CD4-positive, alpha-beta T cell treated with Interleukin-1 beta for 1 hour (primary cell): ENCODE results near the gene EXOC3L1.

Source experiments
- DNase-seq, 2 donors: peaks; one replicate each; pipeline ENCODE4 v3.0.0-alpha.2; 2020 to 2022

Gene EXOC3L1

GRCh38 chr16:67180166-67180565 lies 9.8 kb downstream of the EXOC3L1 start:
- DNase-seq = no peak

- DNase-seq = no peak
Measured at GRCh38 chr16:67179421-67180080, 10.4 kb downstream of the EXOC3L1 start.

- peak; percentile 63 to 76 for DNase-seq
Measured at GRCh38 chr16:67177743-67178699, 11.9 kb downstream of the EXOC3L1 start.

- DNase-seq = no peak
Measured at GRCh38 chr16:67176662-67177061, 13.3 kb downstream of the EXOC3L1 start.

GRCh38 chr16:67174706-67175231 lies 15.2 kb downstream of the EXOC3L1 start:
- no peak for DNase-seq

- DNase-seq = peak; percentile 75 to 76
Measured at GRCh38 chr16:67173808-67174705, 15.9 kb downstream of the EXOC3L1 start.

GRCh38 chr16:67173323-67173722 lies 16.6 kb downstream of the EXOC3L1 start:
- DNase-seq = no peak

GRCh38 chr16:67170949-67171649 lies 18.8 kb downstream of the EXOC3L1 start:
- DNase-seq = no peak

GRCh38 chr16:67170168-67170948 lies 19.6 kb downstream of the EXOC3L1 start, which contains the start of gene NOL3:
TSS of gene NOL3 (plus strand) at chr16:67170538.
- peak in 1 of 2 donors; percentile 43 for DNase-seq

GRCh38 chr16:67169642-67170167 lies 20.2 kb downstream of the EXOC3L1 start:
- peak in 1 of 2 donors; percentile 44 for DNase-seq

- DNase-seq = no peak
Measured at GRCh38 chr16:67169011-67169451, 20.9 kb downstream of the EXOC3L1 start.

GRCh38 chr16:67167588-67167987 lies 22.3 kb downstream of the EXOC3L1 start:
- no peak for DNase-seq

- DNase-seq = no peak
Measured at GRCh38 chr16:67166598-67167168, 23.3 kb downstream of the EXOC3L1 start.

GRCh38 chr16:67166110-67166547 lies 23.8 kb downstream of the EXOC3L1 start:
- no peak for DNase-seq

- DNase-seq = no peak
Measured at GRCh38 chr16:67165121-67166078, 24.5 kb downstream of the EXOC3L1 start.

GRCh38 chr16:67164599-67165061 lies 25.3 kb downstream of the EXOC3L1 start, which contains the start of gene HSF4:
TSS of gene HSF4 (plus strand) at chr16:67164745. CDS start at chr16:67164812, 67 bp downstream.
- DNase-seq = no peak

- DNase-seq = no peak
Measured at GRCh38 chr16:67163999-67164558, 25.9 kb downstream of the EXOC3L1 start.
